Prostate gland (tissue), 2 donors: ENCODE data around the gene MCM3AP.

Source experiments
- POLR2A ChIP-seq: fragments of 450-650 bp; IDR thresholded peaks from one replicate; pipeline ENCODE4 v1.6.1; 2016; ENCODE audit warnings: antibody characterized with exemption, mild to moderate bottlenecking
- TF ChIP-seq, protein P1 (sequence below), 4 experiments: fragments of 200-600 bp in 2 of 4; fragments of 450-650 bp in 2 of 4; sonication (generic) in 2 of 4; IDR thresholded peaks; 1 replicate in 3 of 4; 2 replicates in 1 of 4; pipeline ENCODE4 v1.5.1; 2016 to 2019; ENCODE audit warnings: antibody characterized with exemption in 4 of 4, mild to moderate bottlenecking in 2 of 4, moderate library complexity in 2 of 4

DNA sequence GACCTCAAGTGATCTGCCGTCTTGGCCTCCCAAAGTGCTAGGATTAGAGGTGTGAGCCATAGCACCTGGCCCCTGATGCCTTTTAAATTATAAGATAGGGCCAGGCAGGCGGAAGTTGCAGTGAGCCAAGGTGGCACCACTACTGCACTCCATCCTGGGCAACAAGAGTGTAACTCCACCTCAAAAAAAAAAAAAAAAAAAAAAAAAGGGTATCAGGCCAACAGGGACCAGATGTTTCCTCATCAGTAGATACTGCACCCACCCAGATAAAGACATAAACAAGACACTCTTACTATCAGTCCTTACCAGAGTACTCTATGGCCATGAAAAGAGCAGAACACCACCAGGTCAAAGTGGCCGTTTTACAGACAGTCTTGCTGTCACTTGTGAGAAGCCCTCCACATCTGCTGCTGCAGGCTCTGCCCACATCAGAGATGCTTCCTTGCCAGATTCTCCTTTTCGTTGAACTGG is 35.0 kb upstream of the MCM3AP start:
- TF ChIP-seq, protein P1, sequence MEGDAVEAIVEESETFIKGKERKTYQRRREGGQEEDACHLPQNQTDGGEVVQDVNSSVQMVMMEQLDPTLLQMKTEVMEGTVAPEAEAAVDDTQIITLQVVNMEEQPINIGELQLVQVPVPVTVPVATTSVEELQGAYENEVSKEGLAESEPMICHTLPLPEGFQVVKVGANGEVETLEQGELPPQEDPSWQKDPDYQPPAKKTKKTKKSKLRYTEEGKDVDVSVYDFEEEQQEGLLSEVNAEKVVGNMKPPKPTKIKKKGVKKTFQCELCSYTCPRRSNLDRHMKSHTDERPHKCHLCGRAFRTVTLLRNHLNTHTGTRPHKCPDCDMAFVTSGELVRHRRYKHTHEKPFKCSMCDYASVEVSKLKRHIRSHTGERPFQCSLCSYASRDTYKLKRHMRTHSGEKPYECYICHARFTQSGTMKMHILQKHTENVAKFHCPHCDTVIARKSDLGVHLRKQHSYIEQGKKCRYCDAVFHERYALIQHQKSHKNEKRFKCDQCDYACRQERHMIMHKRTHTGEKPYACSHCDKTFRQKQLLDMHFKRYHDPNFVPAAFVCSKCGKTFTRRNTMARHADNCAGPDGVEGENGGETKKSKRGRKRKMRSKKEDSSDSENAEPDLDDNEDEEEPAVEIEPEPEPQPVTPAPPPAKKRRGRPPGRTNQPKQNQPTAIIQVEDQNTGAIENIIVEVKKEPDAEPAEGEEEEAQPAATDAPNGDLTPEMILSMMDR (IDR thresholded peaks at IDR 0.05): no peak
- TF ChIP-seq POLR2A: no peak
